HepG2 (cell line): Measurements from ENCODE around the gene FKBP10. TPM values are rescaled to one million over a fixed set of nuclear protein-coding genes. Genes with fewer than 3 reads are reported as not detected.

Experiments
- ATF7 ChIP-seq, 2 experiments: fragments of 450-650 bp in 1 of 2; sonication (generic) in 1 of 2; formaldehyde crosslinking in 1 of 2; IDR thresholded peaks; 2 replicates each; pipeline versions ENCODE4 v1.4.0 to v1.6.1; 2016 to 2020; ENCODE audit warnings: antibody characterized with exemption in 1 of 2, mild to moderate bottlenecking in 1 of 2, missing genetic modification reagents in 1 of 2
- TARDBP ChIP-seq: sonication (generic); formaldehyde crosslinking; IDR thresholded peaks from 2 replicates; pipeline ENCODE4 v1.8.0; 2022; ENCODE audit warnings: mild to moderate bottlenecking, missing genetic modification reagents
- YEATS2 ChIP-seq: sonication (generic); formaldehyde crosslinking; IDR thresholded peaks from 2 replicates; pipeline ENCODE4 v1.4.0; 2020; ENCODE audit warnings: missing genetic modification reagents, borderline replicate concordance
- ZNF350 ChIP-seq: sonication (generic); formaldehyde crosslinking; IDR thresholded peaks from 2 replicates; pipeline ENCODE4 v1.4.0; 2020; ENCODE audit warnings: mild to moderate bottlenecking, low read depth, missing genetic modification reagents, borderline replicate concordance
- ZNF484 ChIP-seq: sonication (generic); formaldehyde crosslinking; IDR thresholded peaks from 2 replicates; pipeline ENCODE4 v1.5.1; 2020; ENCODE audit warnings: mild to moderate bottlenecking, low read depth, missing genetic modification reagents, borderline replicate concordance
- ZNF614 ChIP-seq: IDR thresholded peaks from 2 replicates; pipeline ENCODE4 v1.6.1; 2018; ENCODE audit warnings: missing biosample characterization, missing genetic modification reagents, inconsistent platforms, borderline replicate concordance
- ZNF709 ChIP-seq: sonication (generic); formaldehyde crosslinking; IDR thresholded peaks from 2 replicates; pipeline ENCODE4 v1.5.0; 2020; ENCODE audit warnings: mild to moderate bottlenecking, missing genetic modification reagents
- ZNF740 ChIP-seq: sonication (generic); formaldehyde crosslinking; IDR thresholded peaks from 2 replicates; pipeline ENCODE4 v1.4.0; 2020; ENCODE audit warnings: missing genetic modification reagents
- ZNF800 ChIP-seq: sonication (generic); formaldehyde crosslinking; IDR thresholded peaks from 2 replicates; pipeline ENCODE4 v1.4.0; 2020; ENCODE audit warnings: missing genetic modification reagents
- ZNF878 ChIP-seq: sonication (generic); formaldehyde crosslinking; IDR thresholded peaks from 2 replicates; pipeline ENCODE4 v1.8.1; 2023; ENCODE audit warnings: mild to moderate bottlenecking, missing genetic modification reagents, moderate library complexity
- polyA plus RNA-seq, 8 experiments: library from polyadenylated mRNA; depleted of rRNA in 3 of 8; stranded (reverse) in 7 of 8; unstranded in 1 of 8; fragments of >200 nt; fragmentation: Illumina TruSeq in 4 of 8; extraction: Trizol in 4 of 8; gene quantifications; 2 replicates each; pipeline versions ENCODE4 v1.2.1 to v1.2.3, GENCODE V29; 2011 to 2016; ENCODE audit warnings: low read depth in 4 of 8, missing spikeins in 1 of 8, mixed read lengths in 1 of 8; ENCODE audit not compliant: insufficient read depth in 1 of 8
- total RNA-seq, 5 experiments: library from RNA; depleted of rRNA; stranded (reverse); fragments of >200 nt; fragmentation: Illumina TruSeq; extraction: Trizol; gene quantifications; 2 replicates each; pipeline ENCODE4 v1.2.3, GENCODE V29; 2016; ENCODE audit warnings: low read depth in 1 of 5
- TF ChIP-seq, protein P1 (sequence below): sonication (generic); formaldehyde crosslinking; IDR thresholded peaks from 2 replicates; pipeline ENCODE4 v1.5.1; 2020; ENCODE audit warnings: missing genetic modification reagents, mild to moderate bottlenecking, borderline replicate concordance
- TF ChIP-seq, protein P2 (sequence below), 2 experiments: fragments of 450-650 bp in 1 of 2; sonication (generic) in 1 of 2; formaldehyde crosslinking in 1 of 2; IDR thresholded peaks; 2 replicates each; pipeline versions ENCODE4 v1.6.1 to v1.8.0; 2016 to 2022; ENCODE audit warnings: antibody characterized with exemption in 1 of 2, mild to moderate bottlenecking in 1 of 2, missing genetic modification reagents in 1 of 2

The FKBP10 gene
- total and polyA plus RNA-seq, 2 of the 13 experiments (the other 11 are each of a cell fraction or from before 2014, with no cell fraction given) = 149 to 573 TPM

DNA sequence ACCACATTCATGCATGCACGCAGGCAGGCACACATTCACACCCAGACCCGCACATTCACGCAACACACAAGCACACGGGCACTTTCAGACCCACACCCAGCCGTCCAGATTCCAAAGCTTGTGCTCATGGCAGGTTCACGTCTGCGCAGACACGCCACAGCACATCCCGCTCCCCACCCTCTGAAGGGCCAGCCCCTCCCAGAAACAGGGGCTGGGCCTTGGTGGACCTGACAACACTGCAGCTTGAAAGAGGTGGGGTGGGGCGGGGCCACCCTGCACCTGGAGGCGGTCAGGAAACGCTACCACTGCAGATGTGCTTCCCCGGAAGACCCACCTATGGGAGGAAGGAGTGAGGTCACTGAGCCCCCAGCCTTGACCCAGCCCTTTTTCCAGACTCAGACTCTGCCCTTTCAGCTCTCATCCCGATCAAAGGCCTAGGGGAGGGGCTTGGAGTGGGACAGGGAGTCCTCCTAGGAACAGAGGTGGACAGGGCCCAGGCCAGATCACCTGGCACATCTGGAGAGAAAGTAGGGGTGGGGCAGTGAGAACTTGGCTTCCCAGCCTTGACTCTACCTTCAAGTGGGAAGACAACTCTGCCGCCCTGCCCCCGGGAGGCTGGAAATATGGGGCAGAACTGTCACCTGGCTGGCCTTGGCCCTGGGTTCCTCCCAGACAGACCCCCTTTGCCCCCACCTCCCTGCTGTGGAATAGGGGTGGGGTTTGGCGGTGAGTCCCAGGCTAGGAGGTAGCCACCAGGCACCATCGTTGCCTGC, 12.0 kb upstream of the FKBP10 start (continued):
- TF ChIP-seq, protein P1, sequence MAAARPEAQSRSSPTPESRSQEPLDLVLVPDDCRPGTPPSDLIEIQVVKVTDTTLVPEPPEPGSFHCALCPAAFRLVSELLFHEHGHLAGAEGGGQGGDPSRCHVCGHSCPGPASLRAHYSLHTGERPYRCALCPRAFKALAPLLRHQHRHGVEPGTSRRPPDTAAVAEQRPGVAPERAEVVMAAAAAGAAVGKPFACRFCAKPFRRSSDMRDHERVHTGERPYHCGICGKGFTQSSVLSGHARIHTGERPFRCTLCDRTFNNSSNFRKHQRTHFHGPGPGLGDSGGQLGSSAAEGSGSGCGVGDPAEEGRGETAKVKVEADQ = no peak
- TF ChIP-seq, protein P2, sequence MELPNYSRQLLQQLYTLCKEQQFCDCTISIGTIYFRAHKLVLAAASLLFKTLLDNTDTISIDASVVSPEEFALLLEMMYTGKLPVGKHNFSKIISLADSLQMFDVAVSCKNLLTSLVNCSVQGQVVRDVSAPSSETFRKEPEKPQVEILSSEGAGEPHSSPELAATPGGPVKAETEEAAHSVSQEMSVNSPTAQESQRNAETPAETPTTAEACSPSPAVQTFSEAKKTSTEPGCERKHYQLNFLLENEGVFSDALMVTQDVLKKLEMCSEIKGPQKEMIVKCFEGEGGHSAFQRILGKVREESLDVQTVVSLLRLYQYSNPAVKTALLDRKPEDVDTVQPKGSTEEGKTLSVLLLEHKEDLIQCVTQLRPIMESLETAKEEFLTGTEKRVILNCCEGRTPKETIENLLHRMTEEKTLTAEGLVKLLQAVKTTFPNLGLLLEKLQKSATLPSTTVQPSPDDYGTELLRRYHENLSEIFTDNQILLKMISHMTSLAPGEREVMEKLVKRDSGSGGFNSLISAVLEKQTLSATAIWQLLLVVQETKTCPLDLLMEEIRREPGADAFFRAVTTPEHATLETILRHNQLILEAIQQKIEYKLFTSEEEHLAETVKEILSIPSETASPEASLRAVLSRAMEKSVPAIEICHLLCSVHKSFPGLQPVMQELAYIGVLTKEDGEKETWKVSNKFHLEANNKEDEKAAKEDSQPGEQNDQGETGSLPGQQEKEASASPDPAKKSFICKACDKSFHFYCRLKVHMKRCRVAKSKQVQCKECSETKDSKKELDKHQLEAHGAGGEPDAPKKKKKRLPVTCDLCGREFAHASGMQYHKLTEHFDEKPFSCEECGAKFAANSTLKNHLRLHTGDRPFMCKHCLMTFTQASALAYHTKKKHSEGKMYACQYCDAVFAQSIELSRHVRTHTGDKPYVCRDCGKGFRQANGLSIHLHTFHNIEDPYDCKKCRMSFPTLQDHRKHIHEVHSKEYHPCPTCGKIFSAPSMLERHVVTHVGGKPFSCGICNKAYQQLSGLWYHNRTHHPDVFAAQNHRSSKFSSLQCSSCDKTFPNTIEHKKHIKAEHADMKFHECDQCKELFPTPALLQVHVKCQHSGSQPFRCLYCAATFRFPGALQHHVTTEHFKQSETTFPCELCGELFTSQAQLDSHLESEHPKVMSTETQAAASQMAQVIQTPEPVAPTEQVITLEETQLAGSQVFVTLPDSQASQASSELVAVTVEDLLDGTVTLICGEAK (IDR thresholded peaks at IDR 0.05) = no peak
- TF ChIP-seq, protein P2 (CRISPR knock-in tag; IDR thresholded peaks at IDR 0.05) = no peak
- no peak; the same call in 1 of the 2 replicates for TF ChIP-seq YEATS2 (CRISPR knock-in tag)
- no peak for TF ChIP-seq ZNF878 (CRISPR knock-in tag)
- peak; percentile 67; the same call in 1 of the 2 replicates for TF ChIP-seq ZNF709 (CRISPR knock-in tag)
- no peak; the same call in 1 of the 2 replicates for TF ChIP-seq ZNF800 (CRISPR knock-in tag)
- no peak for TF ChIP-seq ZNF614
- TF ChIP-seq ZNF484 (CRISPR knock-in tag) = no peak
- TF ChIP-seq ATF7 (IDR thresholded peaks at IDR 0.05) = no peak
- peak; percentile 73; the same call in 1 of the 2 replicates for TF ChIP-seq ATF7 (CRISPR knock-in tag; IDR thresholded peaks at IDR 0.05)
- TF ChIP-seq TARDBP (CRISPR knock-in tag) = peak; percentile 36; the same call in 1 of the 2 replicates
- TF ChIP-seq ZNF350 (CRISPR knock-in tag) = peak; percentile 48; the same call in 1 of the 2 replicates
- no peak for TF ChIP-seq ZNF740
